ENCODE measurements around the gene IFT74.

Gene IFT74

DNA sequence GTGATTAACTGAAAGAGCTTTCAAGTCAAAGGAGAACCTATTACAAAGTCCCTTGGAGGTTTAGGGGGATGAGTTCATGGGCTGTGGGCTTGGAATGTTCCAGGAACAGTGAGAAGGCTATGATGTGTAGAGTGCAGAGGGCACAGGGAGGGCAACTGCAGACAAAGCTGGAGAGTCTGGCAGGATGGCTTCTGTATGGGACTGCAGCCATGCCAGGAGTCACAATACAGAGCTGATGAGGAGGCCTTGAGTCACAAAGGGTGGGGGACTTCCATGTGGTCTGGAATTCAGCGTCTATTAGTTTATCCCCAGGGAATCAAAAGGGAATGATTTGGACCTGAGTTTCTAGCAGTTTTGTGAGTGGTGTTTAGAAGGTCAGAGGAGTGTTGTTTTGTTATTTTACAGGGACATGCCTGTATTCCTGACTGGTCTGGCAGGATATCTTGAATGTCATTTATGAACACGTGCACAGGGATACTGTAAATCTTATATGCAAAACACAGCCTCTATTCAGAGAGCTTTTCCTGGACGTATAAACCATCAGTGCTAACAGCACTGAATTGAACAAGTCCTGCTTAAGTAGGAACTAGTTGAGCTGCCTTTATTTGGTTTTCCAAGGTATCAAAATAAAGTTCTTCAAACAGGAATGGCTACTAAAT is 138.6 kb downstream of the IFT74 start:
- peaks cover 16% of the 10 kb centered on the region; the same call in 1 of the 2 replicates for H3K9me3 ChIP-seq (ENCODE audit: insufficient read depth, low read length)
- H3K27me3 ChIP-seq (ENCODE audit: insufficient read depth, insufficient read length): no peaks in the 10 kb centered on the region
- DNase-seq (ENCODE audit: low read depth, low spot score): no peak
- no peaks in the 10 kb centered on the region for H3K4me1 ChIP-seq (ENCODE audit: insufficient read depth, insufficient read length)
- H3K36me3 ChIP-seq (ENCODE audit: insufficient read depth, insufficient read length, low read length): no peaks in the 10 kb centered on the region
- no peak overlapping the region for H3K9ac ChIP-seq (ENCODE audit: insufficient read length, low read depth)
- no peak for TF ChIP-seq ZNF274 (IDR thresholded peaks at IDR 0.05; ENCODE audit: low read depth, low read length)
- TF ChIP-seq YY1 (IDR thresholded peaks at IDR 0.05; ENCODE audit: insufficient read depth, insufficient read length): no peak
- no peak for TF ChIP-seq SUZ12 (IDR thresholded peaks at IDR 0.05; ENCODE audit: extremely low read depth, insufficient read depth, insufficient read length)
- no peak overlapping the region for H3K4me3 ChIP-seq (ENCODE audit: insufficient read length, low read depth)

DNA sequence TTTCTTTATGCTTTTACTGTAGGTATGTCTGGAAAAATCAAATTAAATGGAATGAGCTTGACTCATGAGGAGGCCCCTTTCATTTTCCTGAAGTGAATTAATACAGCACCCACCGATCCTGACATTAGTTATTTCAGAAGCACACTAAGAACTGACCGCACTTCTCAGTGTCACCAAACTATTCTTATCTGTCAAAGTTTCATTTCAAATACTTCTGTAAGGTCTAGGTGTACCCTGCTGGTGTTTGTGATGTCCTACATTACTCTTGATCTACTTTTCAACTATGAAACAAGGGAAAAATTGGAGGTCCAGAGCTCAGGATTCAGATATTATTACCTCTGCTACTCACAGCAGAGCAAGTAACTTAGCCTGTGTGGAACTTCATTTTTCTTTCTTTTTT is 151.0 kb downstream of the IFT74 start:
- H3K4me1 ChIP-seq (ENCODE audit: insufficient read depth, insufficient read length): no peaks in the 10 kb centered on the region
- TF ChIP-seq ZNF274 (IDR thresholded peaks at IDR 0.05; ENCODE audit: low read depth, low read length) (no peak), SUZ12 (IDR thresholded peaks at IDR 0.05; ENCODE audit: extremely low read depth, insufficient read depth, insufficient read length) (no peak), YY1 (IDR thresholded peaks at IDR 0.05; ENCODE audit: insufficient read depth, insufficient read length) (no peak)
- no peak overlapping the region for H3K9ac ChIP-seq (ENCODE audit: insufficient read length, low read depth)
- H3K36me3 ChIP-seq (ENCODE audit: insufficient read depth, insufficient read length, low read length): no peaks in the 10 kb centered on the region
- no peaks in the 10 kb centered on the region for H3K27me3 ChIP-seq (ENCODE audit: insufficient read depth, insufficient read length)
- H3K4me3 ChIP-seq (ENCODE audit: insufficient read length, low read depth): no peak overlapping the region
- DNase-seq (ENCODE audit: low read depth, low spot score): no peak
- H3K9me3 ChIP-seq (ENCODE audit: insufficient read depth, low read length): no peaks in the 10 kb centered on the region

DNA sequence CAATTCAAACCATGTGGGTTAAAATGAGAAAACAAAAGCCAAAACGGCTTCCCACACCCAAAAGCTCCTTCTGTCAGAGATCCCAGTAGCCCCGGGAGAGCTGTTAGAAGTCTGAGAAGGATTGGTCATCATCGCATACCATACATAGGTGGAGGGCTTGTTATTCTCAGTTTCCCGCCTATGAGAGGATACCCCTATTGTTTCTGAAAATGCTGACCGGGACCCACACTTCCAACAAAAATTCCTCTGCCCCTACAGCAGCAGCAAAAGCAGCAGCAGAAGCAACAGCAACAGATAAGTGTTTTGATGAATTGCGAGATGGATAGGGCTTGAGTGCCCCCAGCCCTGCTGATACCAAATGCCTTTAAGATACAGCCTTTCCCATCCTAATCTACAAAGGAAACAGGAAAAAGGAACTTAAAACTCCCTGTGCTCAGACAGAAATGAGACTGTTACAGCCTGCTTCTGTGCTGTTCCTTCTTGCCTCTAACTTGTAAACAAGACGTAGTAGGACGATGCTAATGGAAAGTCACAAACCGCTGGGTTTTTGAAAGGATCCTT is 152.8 kb downstream of the IFT74 start, which contains the start of gene TEK:
TEK (plus strand) TSS at position 245 of the 561 bp plus-strand sequence. CDS start 366 bp downstream, outside the sequence.
- Histone ChIP-seq H3K36me3 (ENCODE audit: insufficient read depth, insufficient read length, low read length) (peaks cover 6% of the 10 kb centered on the region), H3K4me3 (ENCODE audit: insufficient read length, low read depth) (peak within 1 kb of the TSS; percentile 59), H3K9me3 (ENCODE audit: insufficient read depth, low read length) (no peaks in the 10 kb centered on the region), H3K4me1 (ENCODE audit: insufficient read depth, insufficient read length) (no peaks in the 10 kb centered on the region), H3K9ac (ENCODE audit: insufficient read length, low read depth) (peak within 1 kb of the TSS; percentile 84), H3K27me3 (ENCODE audit: insufficient read depth, insufficient read length) (no peaks in the 10 kb centered on the region)
- DNase-seq (ENCODE audit: low read depth, low spot score): peak; percentile 75
- TF ChIP-seq ZNF274 (IDR thresholded peaks at IDR 0.05; ENCODE audit: low read depth, low read length): no peak
- TF ChIP-seq SUZ12 (IDR thresholded peaks at IDR 0.05; ENCODE audit: extremely low read depth, insufficient read depth, insufficient read length): no peak
- no peak for TF ChIP-seq YY1 (IDR thresholded peaks at IDR 0.05; ENCODE audit: insufficient read depth, insufficient read length)

DNA sequence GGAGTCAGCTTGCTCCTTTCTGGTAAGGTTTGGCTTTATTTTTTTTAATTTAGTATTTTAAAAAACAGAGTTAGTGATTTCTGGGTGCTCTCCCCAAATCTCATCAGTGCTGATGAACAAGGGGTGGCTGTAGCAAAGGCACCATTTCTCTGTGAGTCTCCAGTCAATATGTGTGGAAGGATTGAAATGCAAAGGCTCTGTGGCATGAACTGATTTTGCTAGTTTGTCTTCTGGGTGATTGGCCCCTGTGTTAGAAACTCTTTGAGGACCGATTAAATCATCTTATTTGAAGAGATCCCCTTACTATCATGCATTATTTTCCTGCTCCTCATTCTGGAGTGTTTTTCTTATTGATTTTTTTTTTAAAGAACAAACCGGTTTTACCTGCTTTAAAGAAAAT is 153.4 kb downstream of the IFT74 start:
- peaks cover 7% of the 10 kb centered on the region for H3K36me3 ChIP-seq (ENCODE audit: insufficient read depth, insufficient read length, low read length)
- H3K27me3 ChIP-seq (ENCODE audit: insufficient read depth, insufficient read length): no peaks in the 10 kb centered on the region
- no peaks in the 10 kb centered on the region for H3K9me3 ChIP-seq (ENCODE audit: insufficient read depth, low read length)
- no peaks in the 10 kb centered on the region for H3K4me1 ChIP-seq (ENCODE audit: insufficient read depth, insufficient read length)
- TF ChIP-seq SUZ12 (IDR thresholded peaks at IDR 0.05; ENCODE audit: extremely low read depth, insufficient read depth, insufficient read length) (no peak), ZNF274 (IDR thresholded peaks at IDR 0.05; ENCODE audit: low read depth, low read length) (no peak), YY1 (IDR thresholded peaks at IDR 0.05; ENCODE audit: insufficient read depth, insufficient read length) (no peak)
- peak overlapping the region; percentile 59 for H3K4me3 ChIP-seq (ENCODE audit: insufficient read length, low read depth)
- DNase-seq (ENCODE audit: low read depth, low spot score): no peak
- H3K9ac ChIP-seq (ENCODE audit: insufficient read length, low read depth): peak overlapping the region; percentile 84

DNA sequence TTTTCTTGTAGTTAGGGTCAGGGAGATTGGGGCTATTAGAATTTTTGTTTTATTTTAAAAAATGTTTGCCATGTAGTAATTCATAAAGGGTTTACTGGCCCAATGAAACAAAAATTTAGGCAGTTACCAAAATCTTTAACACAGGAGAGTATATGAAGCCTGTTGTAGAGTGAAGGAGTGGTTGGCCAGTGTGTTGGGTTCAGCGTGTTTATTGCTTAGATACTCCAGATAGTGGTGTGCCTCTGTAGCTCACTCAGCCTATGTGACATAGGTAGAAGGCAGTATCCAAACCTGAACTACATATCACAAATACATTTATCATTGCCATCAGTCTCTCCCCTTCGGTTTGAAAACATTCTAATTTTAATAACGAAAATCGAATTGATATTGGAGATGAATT is 154.0 kb downstream of the IFT74 start:
- Histone ChIP-seq H3K9ac (ENCODE audit: insufficient read length, low read depth) (peak overlapping the region; percentile 38), H3K36me3 (ENCODE audit: insufficient read depth, insufficient read length, low read length) (peaks cover 7% of the 10 kb centered on the region), H3K27me3 (ENCODE audit: insufficient read depth, insufficient read length) (no peaks in the 10 kb centered on the region), H3K4me1 (ENCODE audit: insufficient read depth, insufficient read length) (no peaks in the 10 kb centered on the region), H3K4me3 (ENCODE audit: insufficient read length, low read depth) (peak overlapping the region; percentile 59), H3K9me3 (ENCODE audit: insufficient read depth, low read length) (no peaks in the 10 kb centered on the region)
- no peak for TF ChIP-seq ZNF274 (IDR thresholded peaks at IDR 0.05; ENCODE audit: low read depth, low read length)
- no peak for TF ChIP-seq SUZ12 (IDR thresholded peaks at IDR 0.05; ENCODE audit: extremely low read depth, insufficient read depth, insufficient read length)
- no peak for TF ChIP-seq YY1 (IDR thresholded peaks at IDR 0.05; ENCODE audit: insufficient read depth, insufficient read length)
- DNase-seq (ENCODE audit: low read depth, low spot score): no peak

DNA sequence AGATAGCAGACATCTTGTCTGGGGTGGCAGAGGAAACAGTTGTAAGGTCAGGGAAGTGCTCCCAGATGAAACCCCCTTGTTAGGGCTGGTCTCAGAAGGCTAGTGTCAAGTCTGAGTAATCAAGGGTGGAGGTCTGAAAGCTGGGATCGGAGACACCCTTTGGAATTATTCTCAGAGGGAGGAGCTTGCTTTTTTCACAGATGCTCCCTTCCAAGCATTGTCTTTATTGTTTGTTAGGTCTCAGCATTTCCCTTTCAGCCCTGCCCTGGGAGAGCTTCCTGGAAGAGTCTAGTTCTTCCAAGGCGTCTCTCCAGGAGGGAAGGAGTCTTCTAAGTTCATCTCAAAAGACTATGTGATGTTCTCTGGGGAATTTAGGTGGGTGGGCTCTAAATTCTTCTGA is 156.0 kb downstream of the IFT74 start:
- Histone ChIP-seq H3K4me3 (ENCODE audit: insufficient read length, low read depth) (no peak overlapping the region), H3K36me3 (ENCODE audit: insufficient read depth, insufficient read length, low read length) (peaks cover 9% of the 10 kb centered on the region), H3K4me1 (ENCODE audit: insufficient read depth, insufficient read length) (no peaks in the 10 kb centered on the region), H3K9ac (ENCODE audit: insufficient read length, low read depth) (no peak overlapping the region), H3K9me3 (ENCODE audit: insufficient read depth, low read length) (no peaks in the 10 kb centered on the region), H3K27me3 (ENCODE audit: insufficient read depth, insufficient read length) (no peaks in the 10 kb centered on the region)
- DNase-seq (ENCODE audit: low read depth, low spot score): no peak
- TF ChIP-seq ZNF274 (IDR thresholded peaks at IDR 0.05; ENCODE audit: low read depth, low read length): no peak
- no peak for TF ChIP-seq YY1 (IDR thresholded peaks at IDR 0.05; ENCODE audit: insufficient read depth, insufficient read length)
- no peak for TF ChIP-seq SUZ12 (IDR thresholded peaks at IDR 0.05; ENCODE audit: extremely low read depth, insufficient read depth, insufficient read length)
